ENCODE results near the gene PCSK5.

PCSK5 gene

GRCh38 chr9:75995066-75995465, 104.6 kb downstream of the PCSK5 start:
- Histone ChIP-seq H3K4me3 (no peak overlapping the region), H3K27ac (no peak overlapping the region)

GRCh38 chr9:75996726-75997125, 106.3 kb downstream of the PCSK5 start:
- Histone ChIP-seq H3K4me3 (no peak overlapping the region), H3K27ac (peak overlapping the region in 1 of 21 experiments; percentile 17)

DNA sequence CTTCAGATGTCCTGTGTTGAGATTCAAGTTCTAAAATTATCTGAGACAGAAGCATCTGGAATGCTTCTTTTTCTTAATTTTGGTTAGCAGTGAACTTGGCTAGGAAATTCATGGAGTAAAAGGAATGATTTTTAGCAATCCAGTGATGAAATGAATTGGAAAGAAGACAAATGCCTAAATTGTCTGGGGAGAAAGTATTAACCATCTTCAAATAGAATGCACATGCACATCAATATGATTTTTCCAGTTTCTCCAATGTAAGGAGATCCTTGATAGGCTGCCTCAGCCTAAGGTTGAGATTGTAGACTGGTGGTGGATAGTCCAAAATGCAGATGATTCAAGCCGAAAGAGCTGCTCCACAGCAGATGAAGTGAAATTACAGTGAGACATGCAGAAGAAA, 106.7 kb downstream of the PCSK5 start:
- H3K4me3 ChIP-seq = no peak overlapping the region
- no peak overlapping the region for H3K27ac ChIP-seq

- H3K4me3 ChIP-seq = no peak overlapping the region
- no peak overlapping the region for H3K27ac ChIP-seq
Measured at GRCh38 chr9:75998096-75998780, 107.8 kb downstream of the PCSK5 start.

- Histone ChIP-seq H3K27ac (no peak overlapping the region), H3K4me3 (no peak overlapping the region)
Measured at GRCh38 chr9:76001459-76001858, 111.0 kb downstream of the PCSK5 start.

GRCh38 chr9:76003041-76003440, 112.6 kb downstream of the PCSK5 start:
- Histone ChIP-seq H3K27ac (no peak overlapping the region), H3K4me3 (no peak overlapping the region)

DNA sequence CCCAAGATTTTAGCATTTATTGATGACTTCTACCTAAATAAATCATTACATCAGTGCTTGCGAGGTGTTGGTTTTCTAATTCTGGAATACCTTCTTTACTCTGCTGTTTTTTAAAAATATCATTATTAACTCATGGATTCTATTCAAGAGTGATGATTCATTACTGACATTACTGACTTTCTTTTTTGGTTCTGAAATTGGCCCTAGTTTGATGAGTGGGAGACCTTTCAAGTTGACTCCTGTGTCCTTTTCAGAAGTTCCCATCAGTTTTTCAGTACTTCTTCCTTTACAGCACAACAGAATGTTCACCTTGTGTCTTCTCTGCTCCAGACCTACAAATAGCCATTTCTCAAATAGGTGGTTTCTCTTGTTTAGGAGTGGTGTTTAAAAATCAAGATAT, 114.1 kb downstream of the PCSK5 start:
- Histone ChIP-seq H3K4me3 (no peak overlapping the region), H3K27ac (no peak overlapping the region)

DNA sequence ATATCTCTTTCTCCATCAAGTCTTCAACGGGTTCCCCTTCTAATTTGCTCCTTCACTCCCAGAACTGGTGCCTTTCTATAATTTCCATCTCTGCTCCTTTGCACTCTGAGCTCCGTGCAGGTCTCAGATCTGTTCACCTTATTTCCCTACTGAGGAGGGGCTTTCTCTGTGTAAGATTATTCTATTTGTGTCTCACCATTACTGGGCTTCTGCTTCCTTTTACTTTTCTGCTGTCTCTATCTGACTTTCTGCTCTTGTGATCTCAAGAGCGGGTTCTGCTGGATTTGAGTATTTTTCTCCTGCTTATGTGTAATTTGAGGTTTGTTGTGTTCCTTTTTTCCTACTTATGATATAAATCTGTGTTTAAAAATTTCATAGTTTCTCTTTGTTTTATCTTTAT, 117.5 kb downstream of the PCSK5 start:
- H3K27ac ChIP-seq = no peak overlapping the region

DNA sequence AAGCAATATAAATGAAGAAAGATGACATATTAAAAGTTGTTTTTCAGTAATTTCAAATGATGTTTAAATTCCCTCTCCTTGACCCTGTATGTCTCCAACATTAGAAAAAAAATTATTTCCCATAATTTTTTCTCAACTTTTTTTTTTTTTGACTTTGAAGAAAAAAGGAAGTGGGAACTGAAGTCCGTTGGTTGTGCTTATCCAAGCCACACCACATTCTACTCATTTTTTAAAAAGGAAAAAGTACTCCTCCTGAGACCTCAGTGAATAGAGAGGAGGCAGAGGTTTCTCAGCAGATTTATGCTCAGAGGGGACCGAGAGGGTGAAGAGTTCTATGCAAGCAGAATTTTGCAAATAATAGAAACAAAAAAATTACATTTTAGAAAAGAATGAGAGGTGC, 123.3 kb downstream of the PCSK5 start:
- Histone ChIP-seq H3K4me3 (no peak overlapping the region), H3K27ac (no peak overlapping the region)

More for the DNA sequence above, 117.5 kb downstream of the PCSK5 start:
- no peak overlapping the region for H3K4me3 ChIP-seq

DNA sequence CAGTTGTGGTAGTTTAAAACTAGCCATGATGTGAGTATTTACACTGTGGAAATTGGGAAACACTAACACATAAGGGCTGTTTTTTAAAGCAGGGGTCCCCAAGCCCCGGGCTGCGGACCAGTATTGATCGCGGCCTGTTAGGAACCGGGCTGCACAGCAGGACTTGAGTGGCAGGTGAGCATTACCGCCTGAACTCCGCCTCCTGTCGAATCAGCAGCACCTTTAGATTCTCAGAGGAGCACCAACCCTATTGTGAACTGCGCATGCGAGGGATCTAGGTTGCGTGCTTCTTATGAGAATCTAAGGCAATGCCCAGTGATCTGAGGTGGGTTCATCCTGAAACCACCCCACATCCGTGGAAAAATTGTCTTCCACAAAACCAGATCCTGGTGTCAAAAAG, 127.8 kb downstream of the PCSK5 start:
- Histone ChIP-seq H3K27ac (no peak overlapping the region), H3K4me3 (no peak overlapping the region)

GRCh38 chr9:76018761-76019160, 128.3 kb downstream of the PCSK5 start:
- no peak overlapping the region for H3K27ac ChIP-seq

DNA sequence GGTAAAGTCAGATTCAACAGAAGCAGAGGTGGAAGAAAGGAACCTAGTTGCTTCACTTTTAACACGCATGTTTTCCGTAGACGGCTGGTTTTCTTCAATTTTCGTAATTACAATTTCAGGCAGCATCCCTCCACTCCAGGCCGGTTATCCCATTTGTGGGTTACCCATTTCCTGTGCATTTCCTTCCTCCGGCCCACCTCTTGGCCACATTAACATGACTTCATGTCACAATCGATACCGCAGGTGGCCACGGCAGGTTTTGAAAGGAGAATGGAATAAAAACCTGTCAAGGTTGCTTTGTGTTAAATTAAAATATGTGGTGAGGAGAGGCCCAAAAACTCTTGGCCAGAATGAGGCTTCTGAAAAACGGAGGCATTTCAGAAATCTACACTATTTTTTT, 130.2 kb downstream of the PCSK5 start:
- H3K27ac ChIP-seq = no peak overlapping the region
- no peak overlapping the region for H3K4me3 ChIP-seq

More at GRCh38 chr9:76018761-76019160, 128.3 kb downstream of the PCSK5 start:
- H3K4me3 ChIP-seq = no peak overlapping the region

- Histone ChIP-seq H3K27ac (no peak overlapping the region), H3K4me3 (no peak overlapping the region)
Measured at GRCh38 chr9:76022317-76022716, 131.8 kb downstream of the PCSK5 start.

DNA sequence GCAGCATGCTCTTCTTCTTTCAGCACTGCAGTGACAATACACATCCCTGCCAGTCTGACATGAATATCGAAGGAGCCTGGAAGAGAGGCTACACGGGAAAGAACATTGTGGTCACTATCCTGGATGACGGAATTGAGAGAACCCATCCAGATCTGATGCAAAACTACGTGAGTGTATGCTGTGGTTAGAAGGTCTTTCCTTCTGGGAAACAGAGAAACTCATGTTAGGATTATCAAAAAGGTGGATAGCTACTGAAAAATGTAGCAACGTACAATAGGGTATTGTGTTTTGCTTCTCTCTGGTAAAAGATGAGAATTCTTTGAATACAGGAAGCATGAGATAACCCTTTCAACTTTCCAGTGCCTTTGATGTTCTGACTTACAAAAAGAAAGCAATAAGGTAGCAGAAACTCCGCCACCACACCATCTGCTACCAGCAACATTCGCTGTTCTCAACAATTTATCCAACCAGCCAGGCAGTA, 133.3 kb downstream of the PCSK5 start:
- Histone ChIP-seq H3K4me3 (no peak overlapping the region), H3K27ac (no peak overlapping the region)

- H3K27ac ChIP-seq = no peak overlapping the region
- H3K4me3 ChIP-seq = no peak overlapping the region
Measured at GRCh38 chr9:76025286-76025685, 134.8 kb downstream of the PCSK5 start.

GRCh38 chr9:76026796-76027195, 136.3 kb downstream of the PCSK5 start:
- Histone ChIP-seq H3K4me3 (no peak overlapping the region), H3K27ac (no peak overlapping the region)

GRCh38 chr9:76027416-76027815, 136.9 kb downstream of the PCSK5 start:
- Histone ChIP-seq H3K27ac (no peak overlapping the region), H3K4me3 (no peak overlapping the region)

DNA sequence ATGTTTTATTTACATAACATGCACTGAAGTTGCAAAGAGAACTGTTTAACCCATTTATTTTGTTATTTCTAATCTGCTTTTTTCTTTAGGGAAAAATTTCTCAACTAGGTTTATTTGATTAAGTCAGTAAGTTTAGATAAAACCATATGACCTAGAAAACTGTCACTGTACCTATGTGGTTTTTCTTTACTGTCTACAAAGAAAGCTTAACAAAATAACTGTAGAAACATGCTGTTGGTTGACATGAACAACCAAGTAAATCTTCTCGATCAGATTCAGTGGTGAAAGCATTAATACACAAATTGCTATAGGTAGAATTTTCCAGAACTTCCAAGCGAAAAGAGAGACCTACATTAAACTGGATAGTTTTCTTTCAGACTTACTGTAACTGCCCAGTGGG, 137.4 kb downstream of the PCSK5 start:
- Histone ChIP-seq H3K27ac (no peak overlapping the region), H3K4me3 (no peak overlapping the region)

- no peak overlapping the region for H3K27ac ChIP-seq
- no peak overlapping the region for H3K4me3 ChIP-seq
Measured at GRCh38 chr9:76032038-76032796, 141.7 kb downstream of the PCSK5 start.

- Histone ChIP-seq H3K27ac (no peak overlapping the region), H3K4me3 (no peak overlapping the region)
Measured at GRCh38 chr9:76032797-76033373, 142.4 kb downstream of the PCSK5 start.

- no peak overlapping the region for H3K4me3 ChIP-seq
Measured at GRCh38 chr9:76034049-76034448, 143.6 kb downstream of the PCSK5 start.

More at GRCh38 chr9:76034049-76034448, 143.6 kb downstream of the PCSK5 start:
- no peak overlapping the region for H3K27ac ChIP-seq

Data from skin epidermis (tissue), 12 donors.